Measurements from ENCODE around the gene GIGYF1.
"Not testable (repeated sequence)": the region's sequence is repeated elsewhere in the genome, so short reads cannot be mapped to it uniquely, and the experiment has no call there.

GIGYF1 gene

DNA sequence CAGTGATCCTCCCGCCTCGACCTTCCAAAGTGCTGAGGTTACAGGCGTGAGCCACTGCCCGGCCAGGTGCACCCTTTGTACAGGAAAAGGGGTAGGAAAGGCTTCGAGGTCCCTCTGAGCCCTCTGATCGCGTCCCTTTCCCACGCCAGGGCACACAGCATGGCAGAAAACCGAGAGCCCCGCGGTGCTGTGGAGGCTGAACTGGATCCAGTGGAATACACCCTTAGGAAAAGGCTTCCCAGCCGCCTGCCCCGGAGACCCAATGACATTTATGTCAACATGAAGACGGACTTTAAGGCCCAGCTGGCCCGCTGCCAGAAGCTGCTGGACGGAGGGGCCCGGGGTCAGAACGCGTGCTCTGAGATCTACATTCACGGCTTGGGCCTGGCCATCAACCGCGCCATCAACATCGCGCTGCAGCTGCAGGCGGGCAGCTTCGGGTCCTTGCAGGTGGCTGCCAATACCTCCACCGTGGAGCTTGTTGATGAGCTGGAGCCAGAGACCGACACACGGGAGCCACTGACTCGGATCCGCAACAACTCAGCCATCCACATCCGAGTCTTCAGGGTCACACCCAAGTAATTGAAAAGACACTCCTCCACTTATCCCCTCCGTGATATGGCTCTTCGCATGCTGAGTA lies 12.7 kb upstream of the GIGYF1 start:
- no peak for DNase-seq (ENCODE audit: low read depth in 3 of 3)

DNA sequence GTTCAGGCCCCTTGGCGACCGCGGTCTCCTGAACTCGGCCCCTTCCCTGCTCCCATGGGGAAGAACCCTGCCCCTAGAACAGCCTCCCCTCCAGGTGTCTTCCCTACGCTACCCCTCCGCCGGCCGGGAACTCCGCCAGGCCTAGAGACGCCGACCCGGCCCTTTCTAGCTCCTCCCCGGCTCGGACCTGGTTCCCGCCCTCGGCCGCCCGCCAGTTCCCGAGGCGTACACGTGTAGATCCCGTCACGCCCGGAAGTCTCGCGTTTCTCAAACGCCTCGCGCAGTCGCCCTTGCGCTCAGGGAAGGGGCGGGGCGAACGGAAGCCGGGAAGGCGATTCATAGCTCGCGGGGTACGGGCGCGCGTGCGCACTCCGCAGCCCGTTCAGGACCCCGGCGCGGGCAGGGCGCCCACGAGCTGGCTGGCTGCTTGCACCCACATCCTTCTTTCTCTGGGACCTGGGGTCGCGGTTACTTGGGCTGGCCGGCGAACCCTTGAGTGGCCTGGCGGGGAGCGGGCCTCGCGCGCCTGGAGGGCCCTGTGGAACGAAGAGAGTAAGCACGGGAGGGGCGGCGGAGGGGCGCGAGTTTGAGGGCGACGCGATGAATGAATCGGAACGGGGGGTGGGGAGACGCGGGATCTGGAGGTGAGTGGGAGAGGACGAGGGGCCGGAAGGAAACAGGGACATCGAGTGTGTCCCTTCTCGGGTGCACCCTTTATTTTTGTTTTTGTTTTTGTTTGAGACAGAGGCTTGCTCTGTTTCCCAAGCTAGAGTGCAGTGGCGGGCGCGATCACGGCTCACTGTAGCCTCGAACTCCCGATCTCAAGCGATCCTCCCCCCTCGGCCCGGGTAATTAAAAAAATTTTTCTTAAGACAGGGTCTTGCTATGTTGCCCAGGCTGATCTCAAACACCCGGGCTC lies 12.0 kb upstream of the GIGYF1 start, which contains the start of gene POP7:
TSS of gene POP7 (plus strand) at position 369 of the 919 bp plus-strand sequence. CDS start 710 bp downstream, outside the sequence.
- DNase-seq (ENCODE audit: low read depth in 3 of 3), result peak; percentile 97 to 99 (median 99)

DNA sequence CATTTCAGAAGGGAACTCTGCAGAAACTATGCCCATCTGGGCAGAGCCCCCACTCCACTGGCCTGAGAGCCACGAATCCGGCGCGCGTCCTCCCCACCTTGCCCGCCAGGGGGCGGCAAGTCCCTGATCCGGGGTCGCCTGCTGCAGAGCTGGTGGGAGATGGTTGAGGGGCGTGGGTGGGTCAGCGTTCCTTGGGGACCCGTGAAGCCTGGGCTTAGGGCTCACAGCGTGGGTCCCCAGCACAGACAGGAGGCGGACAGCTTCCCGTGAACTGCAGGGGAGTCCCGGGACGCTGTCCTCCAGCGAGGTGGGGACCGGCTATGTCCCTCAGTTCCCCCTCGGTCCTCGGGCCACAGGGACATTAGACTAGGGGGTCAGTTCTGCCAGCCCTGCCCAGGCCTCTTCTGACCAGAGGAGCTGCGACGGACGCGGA lies 11.3 kb upstream of the GIGYF1 start:
- DNase-seq (ENCODE audit: low read depth in 3 of 3), result peak; percentile 67 to 79 (median 71)

DNA sequence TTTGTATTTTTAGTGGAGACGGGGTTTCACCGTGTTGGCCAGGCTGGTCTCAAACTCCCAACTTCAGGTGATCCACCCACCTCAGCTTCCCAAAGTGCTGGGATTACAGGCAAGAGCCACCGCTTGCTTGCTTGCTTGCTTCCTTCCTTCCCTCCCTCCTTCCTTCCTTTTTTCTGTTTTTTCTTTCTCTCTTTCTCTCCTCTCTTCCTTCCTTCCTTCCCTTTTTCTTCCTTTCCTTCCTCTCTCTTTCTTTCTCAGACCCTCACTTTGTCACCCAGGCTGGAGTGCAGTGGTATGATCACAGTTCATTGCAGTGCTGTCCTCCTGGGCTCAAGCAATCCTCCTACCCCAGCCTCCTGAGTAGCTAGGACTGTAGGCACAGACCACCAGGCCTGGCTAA lies 7.0 kb upstream of the GIGYF1 start:
- not testable (repeated sequence) for DNase-seq (ENCODE audit: low read depth in 3 of 3)

DNA sequence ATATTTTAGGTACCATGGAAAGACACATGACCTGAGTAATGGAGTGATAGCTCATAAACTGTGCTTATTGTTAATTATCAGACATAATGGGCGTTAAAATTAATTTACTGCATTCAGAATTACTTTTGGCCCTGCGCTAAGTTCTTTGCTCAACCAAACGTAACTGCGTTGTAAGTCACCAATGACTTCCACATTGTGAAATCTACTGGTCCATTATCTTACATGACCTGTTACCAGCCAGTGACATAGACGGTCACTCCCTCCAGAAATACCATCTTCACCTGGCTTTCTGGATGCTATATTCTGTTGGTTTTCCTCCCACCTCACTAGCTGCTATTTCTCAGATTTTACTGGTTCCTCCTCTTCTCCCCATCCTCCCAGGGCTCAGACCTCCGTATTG lies 5.0 kb upstream of the GIGYF1 start:
- DNase-seq (ENCODE audit: low read depth in 3 of 3), result no peak

DNA sequence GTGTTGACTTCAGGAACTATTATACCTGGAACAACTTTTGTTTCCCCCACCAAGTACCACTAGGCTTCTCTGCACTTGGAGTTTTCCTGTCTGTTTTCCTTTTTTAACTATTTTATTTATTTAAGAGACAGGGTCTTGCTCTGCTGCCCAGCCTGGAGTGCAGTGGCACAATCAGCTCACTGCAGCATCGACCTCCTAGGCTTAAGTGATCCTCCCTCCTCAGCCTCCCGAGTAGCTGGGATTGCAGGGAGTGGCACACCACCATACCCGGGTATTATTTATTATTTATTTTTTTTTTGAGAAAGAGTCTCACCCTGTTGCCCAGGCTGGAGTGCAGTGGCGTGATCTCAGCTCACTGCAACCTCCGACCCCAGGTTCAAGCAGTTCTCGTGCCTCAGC lies 2.1 kb upstream of the GIGYF1 start:
- DNase-seq (ENCODE audit: low read depth in 3 of 3), result no peak

DNA sequence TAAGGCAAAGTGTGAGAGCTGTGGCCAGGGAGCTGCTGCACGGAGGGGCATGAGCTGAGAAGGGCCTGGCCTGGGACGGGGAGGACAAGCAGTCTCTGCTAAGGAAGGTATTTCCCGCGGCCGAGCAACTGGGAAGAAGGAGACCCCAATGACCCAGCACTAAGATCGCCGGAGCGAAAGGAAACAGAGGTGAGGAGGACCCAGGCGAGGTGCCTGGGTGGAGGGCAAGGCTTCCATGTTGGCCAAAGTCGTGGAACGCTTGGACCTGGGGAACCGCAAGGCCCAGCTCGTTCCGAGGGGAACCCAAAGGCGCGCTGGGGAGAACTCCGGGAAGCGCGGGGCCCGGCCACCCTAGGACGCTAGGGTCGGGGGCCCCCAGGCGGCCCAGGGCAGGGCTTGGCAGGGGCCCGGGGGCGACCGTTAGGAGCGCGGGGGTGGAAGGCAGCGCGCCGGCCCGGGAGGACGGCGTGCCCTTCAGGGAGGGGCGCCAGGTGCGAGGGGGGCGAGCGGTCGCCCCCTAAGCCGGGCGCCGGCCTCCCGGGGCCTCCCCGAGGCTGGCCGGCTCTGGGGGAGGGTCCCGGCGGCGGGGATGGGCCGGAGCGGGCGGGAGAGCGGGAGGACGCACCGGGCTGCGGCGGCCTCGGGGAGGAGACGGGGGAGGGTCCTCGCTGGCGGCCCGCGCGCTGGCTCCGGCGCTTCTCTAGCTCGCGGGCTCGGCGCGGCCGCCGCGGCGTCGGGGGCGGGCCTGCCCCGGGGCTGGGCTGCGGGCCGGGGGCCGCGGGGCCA lies 545 bp downstream of the GIGYF1 start:
- DNase-seq (ENCODE audit: low read depth in 3 of 3), result no peak

DNA sequence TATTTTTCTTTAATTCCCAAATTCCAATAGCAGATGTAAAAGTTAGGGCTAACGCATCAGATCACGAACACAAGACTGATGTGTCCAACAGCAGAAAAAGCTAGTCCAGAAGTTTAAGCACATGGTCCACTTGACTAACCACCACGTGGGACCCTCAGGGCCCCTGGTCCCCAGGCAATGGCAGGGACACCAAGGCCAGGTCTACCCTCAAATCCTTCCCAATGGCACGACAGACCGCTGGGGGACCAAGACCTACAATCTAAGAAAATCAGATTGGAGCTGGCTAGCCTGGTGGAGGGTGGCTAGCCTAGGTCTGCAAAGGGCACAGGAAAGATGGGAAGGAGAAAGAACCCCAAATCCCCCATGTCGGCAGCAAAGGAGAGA lies 1.5 kb downstream of the GIGYF1 start:
- no peak for DNase-seq (ENCODE audit: low read depth in 3 of 3)

DNA sequence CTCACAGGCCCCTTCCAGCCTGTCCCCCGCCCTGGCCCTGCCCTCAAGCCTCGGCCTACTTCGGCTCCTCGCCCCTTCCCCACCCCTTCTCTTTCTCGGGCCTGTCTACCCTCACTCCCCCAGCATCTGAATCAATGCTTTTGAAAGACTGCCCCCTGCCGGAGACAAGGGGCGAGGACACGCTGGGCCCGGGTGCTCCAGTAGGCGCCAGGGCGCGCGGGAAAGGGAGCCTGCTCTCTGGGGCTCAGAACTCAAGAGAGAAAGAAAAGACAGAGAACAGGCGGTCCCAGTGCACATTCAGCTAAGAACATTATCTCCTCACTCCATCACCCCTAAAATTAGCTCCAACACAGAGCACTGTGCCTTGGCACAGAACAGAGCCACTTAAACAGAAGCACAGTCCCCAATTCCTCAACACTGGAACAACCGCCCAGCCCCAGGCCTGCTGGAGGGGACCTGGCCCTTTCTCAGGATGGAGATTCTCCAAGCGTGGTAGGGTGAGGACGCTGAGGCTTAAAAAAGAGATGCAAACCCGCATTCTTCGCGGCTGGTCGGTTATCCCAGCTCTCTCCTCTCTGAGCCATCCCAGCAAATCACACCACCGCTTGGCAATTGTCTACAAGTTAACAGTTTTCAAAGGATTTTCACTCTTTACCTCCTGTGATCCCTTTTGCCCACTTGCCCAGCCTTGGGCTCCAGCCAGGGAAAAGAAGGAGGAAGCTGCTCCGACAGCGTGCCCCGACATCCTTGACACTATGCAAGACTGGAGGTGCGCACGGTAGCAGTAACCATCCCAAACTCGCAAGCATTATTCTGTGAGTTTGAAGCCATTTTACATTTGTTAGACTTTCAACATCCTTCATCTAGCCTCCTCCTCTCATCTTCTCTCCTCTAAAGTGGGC lies 2.1 kb downstream of the GIGYF1 start:
- DNase-seq (ENCODE audit: low read depth in 3 of 3), result peak; percentile 65 to 82 (median 72)

DNA sequence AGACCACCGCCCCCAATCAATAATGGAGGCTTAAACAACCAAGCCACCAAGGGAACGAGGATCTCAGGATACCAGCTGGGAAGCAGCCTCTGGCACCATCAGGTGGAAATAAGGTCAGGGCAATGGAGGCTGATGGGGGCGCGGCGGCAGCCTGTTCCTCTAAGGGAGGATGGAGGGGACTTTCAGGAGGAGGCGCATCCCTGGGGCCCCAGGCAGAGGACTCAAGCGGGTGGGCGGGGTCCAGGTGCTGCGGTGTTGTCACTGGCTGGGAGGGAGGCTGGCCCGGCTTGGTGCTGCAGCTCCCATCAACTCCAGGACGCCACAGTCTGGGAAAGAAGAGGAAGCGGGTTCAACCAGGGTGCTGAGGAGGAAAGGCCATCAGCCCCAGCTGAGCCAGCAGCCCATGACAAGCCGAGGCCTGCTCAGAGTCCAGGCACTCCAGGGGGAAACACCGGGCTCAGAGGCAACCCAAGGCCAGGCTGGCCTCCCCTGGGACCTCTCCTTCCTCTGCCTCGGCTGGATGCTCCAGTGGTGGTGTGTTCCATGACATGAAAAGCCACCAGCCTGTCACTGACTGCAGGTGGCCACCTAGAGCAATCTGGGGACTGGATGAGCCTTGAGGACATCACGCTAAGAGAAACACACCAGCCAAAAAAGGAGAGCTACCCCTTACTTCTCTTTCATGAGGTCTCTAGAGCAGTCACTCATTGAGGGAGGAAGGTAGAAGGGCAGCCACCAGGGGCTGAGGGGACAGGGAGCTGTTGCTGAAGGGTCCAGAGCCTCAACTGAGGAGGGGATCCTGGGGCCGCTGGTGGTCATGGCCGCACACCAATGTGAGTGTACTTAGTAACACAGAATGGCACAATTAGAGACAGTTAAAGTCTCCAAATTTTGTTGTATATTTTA lies 4.6 kb downstream of the GIGYF1 start:
- DNase-seq (ENCODE audit: low read depth in 3 of 3), result no peak

DNA sequence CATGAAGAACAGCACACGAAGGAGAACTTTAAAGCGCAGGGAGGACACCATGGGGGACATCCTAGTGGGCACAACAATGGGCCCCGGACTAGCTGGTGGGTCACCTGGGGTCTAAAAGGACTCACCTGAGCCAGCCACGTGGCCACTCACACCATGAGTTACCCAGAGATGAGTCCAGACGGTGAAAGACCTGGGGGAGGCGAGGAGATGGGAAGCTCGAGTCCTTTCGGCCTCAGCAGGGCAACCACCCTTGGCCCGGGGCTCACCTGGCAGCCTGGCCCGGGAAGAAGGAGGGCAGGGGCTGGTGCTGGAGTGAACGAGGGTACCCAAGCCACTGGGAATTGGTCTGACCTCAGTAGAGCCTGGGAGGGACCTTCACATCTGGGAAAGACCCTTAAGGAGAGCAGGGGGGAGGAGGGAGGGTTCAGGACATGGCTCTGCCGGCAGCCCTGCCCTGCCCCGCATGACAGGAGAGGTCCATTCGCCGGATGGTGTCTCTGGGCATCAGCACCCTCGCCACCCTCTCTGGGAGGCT lies 5.7 kb downstream of the GIGYF1 start:
- no peak for DNase-seq (ENCODE audit: low read depth in 3 of 3)

DNA sequence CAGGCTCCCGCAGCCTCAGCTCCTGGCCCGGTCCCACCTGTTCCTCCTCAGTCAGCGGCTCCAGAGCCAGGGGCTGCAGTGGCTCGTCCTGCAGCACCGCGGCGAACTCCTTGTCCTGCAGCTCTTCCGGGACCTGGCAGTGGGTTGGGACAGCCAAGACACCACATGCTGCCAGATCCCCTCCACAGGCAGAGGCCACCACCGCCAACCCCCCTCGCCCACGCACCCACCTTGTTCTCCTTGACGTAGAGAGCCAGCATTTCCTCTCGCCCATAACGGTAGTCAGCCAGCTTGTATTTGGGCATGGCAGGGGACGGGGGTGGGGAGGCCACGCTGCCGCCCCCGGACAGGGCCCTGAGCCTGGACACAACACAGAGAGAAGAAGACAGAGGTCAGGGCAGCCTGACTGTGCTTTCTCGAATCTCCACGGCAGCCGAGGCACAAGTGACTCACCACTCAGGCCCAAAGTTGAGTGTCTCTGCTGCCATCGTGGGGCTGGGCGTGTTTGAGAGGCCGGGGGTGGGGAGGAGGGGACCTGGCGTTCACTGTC lies 6.2 kb downstream of the GIGYF1 start:
- no peak for DNase-seq (ENCODE audit: low read depth in 3 of 3)

DNA sequence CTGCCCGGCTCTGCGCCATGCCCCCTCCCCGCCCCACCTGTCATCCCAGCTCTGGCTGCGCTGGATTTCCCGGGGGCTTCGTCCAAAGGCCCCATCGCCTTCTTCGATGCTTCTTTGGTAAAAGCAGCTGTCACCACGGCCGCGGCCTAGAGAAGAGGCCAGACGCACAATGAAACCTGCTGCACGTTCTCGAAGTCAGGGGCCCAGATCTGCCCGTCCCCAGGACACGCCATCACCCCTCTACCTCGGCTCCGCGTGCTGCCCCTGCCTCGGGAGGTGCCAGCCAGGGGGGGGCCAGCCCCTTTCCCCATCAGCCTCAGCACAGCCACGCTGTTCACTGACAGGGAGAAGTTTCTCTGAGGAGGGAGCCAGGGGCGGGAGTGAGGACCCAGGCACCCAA lies 6.8 kb downstream of the GIGYF1 start:
- no peak for DNase-seq (ENCODE audit: low read depth in 3 of 3)

DNA sequence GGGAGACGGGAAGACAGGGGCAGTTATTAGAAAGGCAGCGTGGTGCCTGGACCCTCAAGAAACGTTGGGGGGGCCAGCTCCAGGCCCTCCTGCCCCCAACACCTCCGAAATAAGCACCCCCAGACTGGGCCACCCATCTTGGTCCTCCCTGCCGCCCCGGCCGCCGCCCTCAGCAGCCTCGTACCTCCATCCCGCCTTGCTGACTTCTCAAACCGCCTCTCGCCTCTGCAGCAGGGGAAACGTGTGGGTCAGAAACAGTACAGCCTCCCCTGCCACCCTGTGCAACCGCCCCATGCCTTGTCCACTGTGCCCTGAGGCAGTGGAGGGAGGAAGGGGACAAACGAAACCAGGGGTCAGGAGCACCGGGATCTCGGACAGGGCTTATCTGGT lies 7.2 kb downstream of the GIGYF1 start:
- no peak for DNase-seq (ENCODE audit: low read depth in 3 of 3)

DNA sequence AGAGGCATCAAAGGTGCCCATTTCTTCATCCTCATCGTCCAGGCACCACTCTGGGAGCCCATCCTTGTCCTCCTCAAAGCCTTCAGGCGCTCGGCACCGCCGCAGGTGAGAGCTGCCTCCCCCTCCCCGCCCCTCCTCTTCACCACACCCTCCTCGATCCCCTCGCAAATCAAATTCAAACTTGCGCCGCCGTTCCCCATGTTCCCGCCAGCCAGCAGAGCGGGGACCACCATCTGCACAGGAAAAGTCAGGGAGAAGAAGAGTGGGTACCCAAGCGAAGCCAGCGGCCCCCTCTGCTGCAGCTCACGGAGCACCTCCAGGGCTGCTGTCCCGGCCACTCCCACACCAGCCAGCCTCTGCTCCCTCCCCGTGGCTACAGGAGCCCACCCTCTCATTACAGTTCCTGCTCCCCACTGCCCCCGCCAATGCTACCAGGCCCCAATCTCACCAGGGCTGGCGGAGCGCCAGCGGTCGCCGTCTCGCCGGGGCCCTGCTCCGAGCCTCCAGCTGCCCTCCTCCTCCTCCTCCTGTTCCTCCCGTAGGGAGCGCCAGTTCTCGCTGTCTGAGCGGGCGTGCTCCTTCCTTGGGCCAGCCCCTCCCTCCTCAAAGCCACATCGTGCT lies 7.7 kb downstream of the GIGYF1 start:
- no peak for DNase-seq (ENCODE audit: low read depth in 3 of 3)

DNA sequence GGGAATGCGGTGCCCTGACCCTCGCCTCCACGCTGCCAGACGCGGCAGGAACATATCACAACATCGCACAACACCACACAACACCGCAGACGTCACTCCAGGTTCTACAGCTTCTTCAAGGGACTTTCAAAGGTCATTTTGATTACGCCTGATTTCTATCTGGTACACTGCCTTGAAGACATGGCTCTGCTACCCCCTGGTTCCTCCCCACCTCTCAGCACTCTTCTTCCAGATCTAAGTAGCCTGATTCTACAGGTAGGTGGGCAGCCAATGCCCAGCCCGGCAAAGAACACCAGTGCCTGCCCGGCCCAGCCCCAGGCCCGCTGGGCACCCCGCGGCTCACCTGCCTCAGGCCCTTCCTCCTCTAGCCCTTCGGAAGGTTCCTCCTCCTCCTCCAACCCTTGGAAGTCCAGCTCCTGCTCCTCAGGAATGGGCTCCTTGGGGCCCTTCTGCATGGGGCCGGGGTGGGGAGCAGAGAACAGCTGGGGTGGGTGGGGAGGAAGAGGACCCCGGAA lies 8.4 kb downstream of the GIGYF1 start:
- no peak for DNase-seq (ENCODE audit: low read depth in 3 of 3)

DNA sequence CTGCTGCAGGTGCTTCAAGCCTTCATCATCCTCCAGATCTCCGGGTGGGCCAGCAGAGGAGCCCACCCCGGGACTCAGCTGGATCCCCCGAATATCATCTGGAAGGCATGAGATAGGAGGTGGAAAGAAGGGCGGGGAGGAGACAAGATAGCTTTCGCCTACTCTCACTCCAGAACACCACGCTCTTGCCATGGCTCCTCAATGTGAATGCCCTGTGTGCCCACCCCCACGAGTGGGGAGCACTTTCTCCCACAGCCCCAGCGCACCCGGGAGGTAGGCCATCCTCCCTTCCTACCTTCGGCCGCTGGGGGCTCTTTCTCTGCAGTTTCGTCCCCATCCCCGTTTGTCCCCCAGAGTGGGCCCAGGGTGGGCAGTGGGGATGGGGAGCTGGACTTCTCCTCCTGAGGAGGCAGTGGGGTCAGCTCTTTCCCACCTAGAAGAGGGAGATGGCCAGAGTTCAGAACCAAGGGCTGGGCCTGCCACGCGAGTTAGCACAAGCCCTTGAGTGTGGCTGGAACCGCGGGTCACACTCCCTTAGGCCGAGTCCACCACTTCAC lies 8.9 kb downstream of the GIGYF1 start:
- DNase-seq (ENCODE audit: low read depth in 3 of 3), result no peak

DNA sequence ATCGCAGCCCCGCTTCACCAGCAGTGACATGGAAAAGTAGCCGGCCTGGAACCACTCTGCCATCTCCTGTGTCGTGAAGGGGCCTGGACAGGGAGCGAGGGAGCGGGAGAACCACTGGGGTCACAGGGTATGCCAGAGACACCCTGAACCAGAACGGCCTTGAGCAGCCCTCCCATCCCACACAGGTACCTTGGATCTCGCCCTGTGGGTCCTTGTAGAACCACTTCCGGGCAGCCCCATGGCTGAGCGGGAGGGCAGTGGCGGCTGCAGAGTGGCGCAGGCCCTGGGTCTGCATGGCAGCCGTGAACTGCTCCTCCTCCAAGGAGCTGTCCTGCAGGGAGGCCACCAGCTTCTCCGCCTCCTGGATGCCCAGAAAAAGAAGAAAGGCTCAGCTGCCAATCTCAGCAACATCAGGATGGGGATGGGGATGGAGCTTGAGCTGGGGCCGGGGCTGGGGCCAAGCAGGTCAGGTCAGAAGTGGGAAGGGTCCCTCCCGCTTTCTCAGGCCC lies 9.5 kb downstream of the GIGYF1 start:
- DNase-seq (ENCODE audit: low read depth in 3 of 3), result no peak

Data from stimulated activated CD4-positive, alpha-beta T cell treated with anti-CD3 and anti-CD28 coated beads, TNF-alpha, amount 100 ng/mL, for 48 hours (primary cell).